HEK293 (cell line): Measurements from ENCODE around the gene PPFIA4.

Source experiments
- CTCF ChIA-PET: fragments of 350-600 bp; formaldehyde crosslinking; extraction: SDS; loops from one replicate; lab custom pipeline; 2021; ENCODE audit warnings: antibody characterized with exemption; lab: Yijun Ruan, JAX
- POLR2A ChIA-PET: fragments of 300-600 bp; formaldehyde crosslinking; extraction: SDS; loops from one replicate; lab custom pipeline; 2020; ENCODE audit warnings: antibody characterized with exemption, inconsistent platforms; lab: Yijun Ruan, JAX
- H3K27ac ChIP-seq: fragments of 200-500 bp; sonication (Bioruptor generic); 2 replicates; pipeline ENCODE4 v1.5.1; 2014; ENCODE audit warnings: low read depth, low read length, control low read depth, inconsistent platforms; ENCODE audit errors: extremely low read depth
- H3K36me3 ChIP-seq, 2 experiments: fragments of 200-500 bp in 1 of 2; sonication (Bioruptor generic) in 1 of 2; 1 replicate in 1 of 2; 2 replicates in 1 of 2; pipeline ENCODE4 v1.5.1; 2014 to 2017; ENCODE audit warnings: inconsistent platforms in 2 of 2, low read length in 2 of 2; ENCODE audit not compliant: control insufficient read depth in 2 of 2, insufficient read depth in 1 of 2
- H3K4me1 ChIP-seq: fragments of 200-500 bp; sonication (Bioruptor generic); 2 replicates; pipeline ENCODE4 v1.5.1; 2014; ENCODE audit warnings: mild to moderate bottlenecking, low read length, inconsistent platforms; ENCODE audit not compliant: control insufficient read depth, insufficient read depth
- H3K4me3 ChIP-seq: 2 replicates; pipeline ENCODE4 v1.5.1; 2011; ENCODE audit warnings: low read depth, mild to moderate bottlenecking, control low read depth, low read length, moderate library complexity
- H3K9me3 ChIP-seq: fragments of 200-500 bp; sonication (Bioruptor generic); 2 replicates; pipeline ENCODE4 v1.5.1; 2014; ENCODE audit warnings: low read depth, low read length, inconsistent platforms; ENCODE audit not compliant: control insufficient read depth, insufficient read depth
- KLF1 ChIP-seq: fragments of 450-650 bp; formaldehyde crosslinking; IDR thresholded peaks from 2 replicates; pipeline ENCODE4 v1.5.1; 2016; ENCODE audit warnings: missing biosample characterization, missing genetic modification characterization
- MZF1 ChIP-seq: fragments of 450-650 bp; formaldehyde crosslinking; IDR thresholded peaks from 2 replicates; pipeline ENCODE4 v1.5.1; 2017; ENCODE audit warnings: missing biosample characterization, missing genetic modification characterization, borderline replicate concordance
- REPIN1 ChIP-seq: fragments of 450-650 bp; formaldehyde crosslinking; IDR thresholded peaks from 2 replicates; pipeline ENCODE4 v1.5.1; 2017; ENCODE audit warnings: missing biosample characterization, missing genetic modification characterization, low read depth
- SP7 ChIP-seq: fragments of 450-650 bp; formaldehyde crosslinking; IDR thresholded peaks from 2 replicates; pipeline ENCODE4 v1.5.1; 2016; ENCODE audit warnings: missing biosample characterization, missing genetic modification characterization
- YY2 ChIP-seq: fragments of 450-650 bp; formaldehyde crosslinking; IDR thresholded peaks from 2 replicates; pipeline ENCODE4 v1.5.1; 2016; ENCODE audit warnings: missing biosample characterization, missing genetic modification characterization
- ZBTB8A ChIP-seq: fragments of 450-650 bp; formaldehyde crosslinking; IDR thresholded peaks from 2 replicates; pipeline ENCODE4 v1.5.1; 2016; ENCODE audit warnings: missing biosample characterization, missing genetic modification characterization
- ZFP41 ChIP-seq: fragments of 450-650 bp; formaldehyde crosslinking; IDR thresholded peaks from 2 replicates; pipeline ENCODE4 v1.5.1; 2016; ENCODE audit warnings: missing biosample characterization, missing genetic modification characterization, borderline replicate concordance
- ZNF10 ChIP-seq: fragments of 450-650 bp; formaldehyde crosslinking; IDR thresholded peaks from 2 replicates; pipeline ENCODE4 v1.5.1; 2017; ENCODE audit warnings: missing biosample characterization, missing genetic modification characterization
- ZNF155 ChIP-seq: fragments of 450-650 bp; formaldehyde crosslinking; IDR thresholded peaks from 2 replicates; pipeline ENCODE4 v1.5.1; 2016; ENCODE audit warnings: missing biosample characterization, missing genetic modification characterization
- ZNF501 ChIP-seq: fragments of 450-650 bp; formaldehyde crosslinking; IDR thresholded peaks from 2 replicates; pipeline ENCODE4 v1.5.1; 2016; ENCODE audit warnings: missing biosample characterization, missing genetic modification characterization
- TF ChIP-seq, protein P1 (sequence below): fragments of 450-650 bp; formaldehyde crosslinking; IDR thresholded peaks from 2 replicates; pipeline ENCODE4 v1.5.1; 2016; ENCODE audit warnings: missing biosample characterization, missing genetic modification characterization, borderline replicate concordance
- TF ChIP-seq, protein P2 (sequence below): IDR thresholded peaks from 2 replicates; pipeline ENCODE4 v1.6.1; 2011; ENCODE audit warnings: mild to moderate bottlenecking, low read depth, low read length, borderline replicate concordance
- TF ChIP-seq, protein P3 (sequence below): fragments of 450-650 bp; formaldehyde crosslinking; IDR thresholded peaks from 2 replicates; pipeline ENCODE4 v1.5.1; 2017; ENCODE audit warnings: missing biosample characterization, missing genetic modification characterization
- TF ChIP-seq, protein P4 (sequence below): fragments of 450-650 bp; formaldehyde crosslinking; IDR thresholded peaks from 2 replicates; pipeline ENCODE4 v1.5.1; 2016; ENCODE audit warnings: missing biosample characterization, missing genetic modification characterization
- TF ChIP-seq, protein P5 (sequence below): fragments of 450-650 bp; formaldehyde crosslinking; IDR thresholded peaks from 2 replicates; pipeline ENCODE4 v1.5.1; 2016; ENCODE audit warnings: missing biosample characterization, missing genetic modification characterization
- TF ChIP-seq, protein P6 (sequence below): fragments of 450-650 bp; formaldehyde crosslinking; IDR thresholded peaks from 2 replicates; pipeline ENCODE4 v1.5.0; 2017; ENCODE audit warnings: missing biosample characterization, missing genetic modification characterization, borderline replicate concordance

The PPFIA4 gene

DNA sequence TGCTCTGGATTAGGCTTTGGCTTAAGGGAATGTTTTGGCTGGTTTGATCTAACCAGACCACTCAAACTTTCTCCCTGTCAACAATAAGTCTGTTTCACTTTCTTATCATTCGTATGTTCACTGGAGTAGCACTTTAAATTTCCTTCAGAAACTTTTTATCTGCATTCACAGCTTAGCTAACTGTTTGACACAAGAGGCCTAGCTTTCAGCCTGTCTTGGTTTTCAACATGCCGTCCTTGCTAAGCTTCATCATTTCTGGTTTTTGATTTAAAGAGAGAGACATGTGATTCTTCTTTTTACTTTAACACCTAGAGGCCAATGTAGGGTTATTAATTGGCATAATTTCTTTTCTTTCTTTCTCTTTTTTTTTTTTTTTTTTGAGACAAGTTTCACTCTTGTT, 44.4 kb upstream of the PPFIA4 start:
- CTCF ChIA-PET: interaction anchor here (0.9 to 1.2 kb wide), 3 partner anchors 11 to 17 kb away, joined by 3 to 5 read pairs (median 3); no protein-coding TSS in a partner anchor
- TF ChIP-seq ZFP41 (tag by site-specific recombination) (no peak), SP7 (tag by site-specific recombination) (no peak), ZNF501 (tag by site-specific recombination) (no peak), ZNF155 (no peak), YY2 (tag by site-specific recombination) (no peak), KLF1 (no peak), MZF1 (tag by site-specific recombination) (no peak), ZNF10 (no peak), ZBTB8A (tag by site-specific recombination) (no peak), REPIN1 (tag by site-specific recombination) (no peak)
- TF ChIP-seq, protein P1, sequence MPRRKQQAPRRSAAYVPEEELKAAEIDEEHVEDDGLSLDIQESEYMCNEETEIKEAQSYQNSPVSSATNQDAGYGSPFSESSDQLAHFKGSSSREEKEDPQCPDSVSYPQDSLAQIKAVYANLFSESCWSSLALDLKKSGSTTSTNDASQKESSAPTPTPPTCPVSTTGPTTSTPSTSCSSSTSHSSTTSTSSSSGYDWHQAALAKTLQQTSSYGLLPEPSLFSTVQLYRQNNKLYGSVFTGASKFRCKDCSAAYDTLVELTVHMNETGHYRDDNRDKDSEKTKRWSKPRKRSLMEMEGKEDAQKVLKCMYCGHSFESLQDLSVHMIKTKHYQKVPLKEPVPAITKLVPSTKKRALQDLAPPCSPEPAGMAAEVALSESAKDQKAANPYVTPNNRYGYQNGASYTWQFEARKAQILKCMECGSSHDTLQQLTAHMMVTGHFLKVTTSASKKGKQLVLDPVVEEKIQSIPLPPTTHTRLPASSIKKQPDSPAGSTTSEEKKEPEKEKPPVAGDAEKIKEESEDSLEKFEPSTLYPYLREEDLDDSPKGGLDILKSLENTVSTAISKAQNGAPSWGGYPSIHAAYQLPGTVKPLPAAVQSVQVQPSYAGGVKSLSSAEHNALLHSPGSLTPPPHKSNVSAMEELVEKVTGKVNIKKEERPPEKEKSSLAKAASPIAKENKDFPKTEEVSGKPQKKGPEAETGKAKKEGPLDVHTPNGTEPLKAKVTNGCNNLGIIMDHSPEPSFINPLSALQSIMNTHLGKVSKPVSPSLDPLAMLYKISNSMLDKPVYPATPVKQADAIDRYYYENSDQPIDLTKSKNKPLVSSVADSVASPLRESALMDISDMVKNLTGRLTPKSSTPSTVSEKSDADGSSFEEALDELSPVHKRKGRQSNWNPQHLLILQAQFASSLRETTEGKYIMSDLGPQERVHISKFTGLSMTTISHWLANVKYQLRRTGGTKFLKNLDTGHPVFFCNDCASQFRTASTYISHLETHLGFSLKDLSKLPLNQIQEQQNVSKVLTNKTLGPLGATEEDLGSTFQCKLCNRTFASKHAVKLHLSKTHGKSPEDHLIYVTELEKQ (tag by site-specific recombination): no peak
- TF ChIP-seq, protein P2, sequence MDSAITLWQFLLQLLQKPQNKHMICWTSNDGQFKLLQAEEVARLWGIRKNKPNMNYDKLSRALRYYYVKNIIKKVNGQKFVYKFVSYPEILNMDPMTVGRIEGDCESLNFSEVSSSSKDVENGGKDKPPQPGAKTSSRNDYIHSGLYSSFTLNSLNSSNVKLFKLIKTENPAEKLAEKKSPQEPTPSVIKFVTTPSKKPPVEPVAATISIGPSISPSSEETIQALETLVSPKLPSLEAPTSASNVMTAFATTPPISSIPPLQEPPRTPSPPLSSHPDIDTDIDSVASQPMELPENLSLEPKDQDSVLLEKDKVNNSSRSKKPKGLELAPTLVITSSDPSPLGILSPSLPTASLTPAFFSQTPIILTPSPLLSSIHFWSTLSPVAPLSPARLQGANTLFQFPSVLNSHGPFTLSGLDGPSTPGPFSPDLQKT: no peak
- TF ChIP-seq, protein P3, sequence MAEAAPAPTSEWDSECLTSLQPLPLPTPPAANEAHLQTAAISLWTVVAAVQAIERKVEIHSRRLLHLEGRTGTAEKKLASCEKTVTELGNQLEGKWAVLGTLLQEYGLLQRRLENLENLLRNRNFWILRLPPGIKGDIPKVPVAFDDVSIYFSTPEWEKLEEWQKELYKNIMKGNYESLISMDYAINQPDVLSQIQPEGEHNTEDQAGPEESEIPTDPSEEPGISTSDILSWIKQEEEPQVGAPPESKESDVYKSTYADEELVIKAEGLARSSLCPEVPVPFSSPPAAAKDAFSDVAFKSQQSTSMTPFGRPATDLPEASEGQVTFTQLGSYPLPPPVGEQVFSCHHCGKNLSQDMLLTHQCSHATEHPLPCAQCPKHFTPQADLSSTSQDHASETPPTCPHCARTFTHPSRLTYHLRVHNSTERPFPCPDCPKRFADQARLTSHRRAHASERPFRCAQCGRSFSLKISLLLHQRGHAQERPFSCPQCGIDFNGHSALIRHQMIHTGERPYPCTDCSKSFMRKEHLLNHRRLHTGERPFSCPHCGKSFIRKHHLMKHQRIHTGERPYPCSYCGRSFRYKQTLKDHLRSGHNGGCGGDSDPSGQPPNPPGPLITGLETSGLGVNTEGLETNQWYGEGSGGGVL (tag by site-specific recombination): no peak
- TF ChIP-seq, protein P4, sequence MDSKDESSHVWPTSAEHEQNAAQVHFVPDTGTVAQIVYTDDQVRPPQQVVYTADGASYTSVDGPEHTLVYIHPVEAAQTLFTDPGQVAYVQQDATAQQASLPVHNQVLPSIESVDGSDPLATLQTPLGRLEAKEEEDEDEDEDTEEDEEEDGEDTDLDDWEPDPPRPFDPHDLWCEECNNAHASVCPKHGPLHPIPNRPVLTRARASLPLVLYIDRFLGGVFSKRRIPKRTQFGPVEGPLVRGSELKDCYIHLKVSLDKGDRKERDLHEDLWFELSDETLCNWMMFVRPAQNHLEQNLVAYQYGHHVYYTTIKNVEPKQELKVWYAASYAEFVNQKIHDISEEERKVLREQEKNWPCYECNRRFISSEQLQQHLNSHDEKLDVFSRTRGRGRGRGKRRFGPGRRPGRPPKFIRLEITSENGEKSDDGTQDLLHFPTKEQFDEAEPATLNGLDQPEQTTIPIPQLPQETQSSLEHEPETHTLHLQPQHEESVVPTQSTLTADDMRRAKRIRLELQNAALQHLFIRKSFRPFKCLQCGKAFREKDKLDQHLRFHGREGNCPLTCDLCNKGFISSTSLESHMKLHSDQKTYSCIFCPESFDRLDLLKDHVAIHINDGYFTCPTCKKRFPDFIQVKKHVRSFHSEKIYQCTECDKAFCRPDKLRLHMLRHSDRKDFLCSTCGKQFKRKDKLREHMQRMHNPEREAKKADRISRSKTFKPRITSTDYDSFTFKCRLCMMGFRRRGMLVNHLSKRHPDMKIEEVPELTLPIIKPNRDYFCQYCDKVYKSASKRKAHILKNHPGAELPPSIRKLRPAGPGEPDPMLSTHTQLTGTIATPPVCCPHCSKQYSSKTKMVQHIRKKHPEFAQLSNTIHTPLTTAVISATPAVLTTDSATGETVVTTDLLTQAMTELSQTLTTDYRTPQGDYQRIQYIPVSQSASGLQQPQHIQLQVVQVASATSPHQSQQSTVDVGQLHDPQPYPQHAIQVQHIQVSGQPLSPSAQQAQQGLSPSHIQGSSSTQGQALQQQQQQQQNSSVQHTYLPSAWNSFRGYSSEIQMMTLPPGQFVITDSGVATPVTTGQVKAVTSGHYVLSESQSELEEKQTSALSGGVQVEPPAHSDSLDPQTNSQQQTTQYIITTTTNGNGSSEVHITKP (tag by site-specific recombination): no peak
- TF ChIP-seq, protein P5, sequence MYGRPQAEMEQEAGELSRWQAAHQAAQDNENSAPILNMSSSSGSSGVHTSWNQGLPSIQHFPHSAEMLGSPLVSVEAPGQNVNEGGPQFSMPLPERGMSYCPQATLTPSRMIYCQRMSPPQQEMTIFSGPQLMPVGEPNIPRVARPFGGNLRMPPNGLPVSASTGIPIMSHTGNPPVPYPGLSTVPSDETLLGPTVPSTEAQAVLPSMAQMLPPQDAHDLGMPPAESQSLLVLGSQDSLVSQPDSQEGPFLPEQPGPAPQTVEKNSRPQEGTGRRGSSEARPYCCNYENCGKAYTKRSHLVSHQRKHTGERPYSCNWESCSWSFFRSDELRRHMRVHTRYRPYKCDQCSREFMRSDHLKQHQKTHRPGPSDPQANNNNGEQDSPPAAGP (tag by site-specific recombination): no peak
- TF ChIP-seq, protein P6, sequence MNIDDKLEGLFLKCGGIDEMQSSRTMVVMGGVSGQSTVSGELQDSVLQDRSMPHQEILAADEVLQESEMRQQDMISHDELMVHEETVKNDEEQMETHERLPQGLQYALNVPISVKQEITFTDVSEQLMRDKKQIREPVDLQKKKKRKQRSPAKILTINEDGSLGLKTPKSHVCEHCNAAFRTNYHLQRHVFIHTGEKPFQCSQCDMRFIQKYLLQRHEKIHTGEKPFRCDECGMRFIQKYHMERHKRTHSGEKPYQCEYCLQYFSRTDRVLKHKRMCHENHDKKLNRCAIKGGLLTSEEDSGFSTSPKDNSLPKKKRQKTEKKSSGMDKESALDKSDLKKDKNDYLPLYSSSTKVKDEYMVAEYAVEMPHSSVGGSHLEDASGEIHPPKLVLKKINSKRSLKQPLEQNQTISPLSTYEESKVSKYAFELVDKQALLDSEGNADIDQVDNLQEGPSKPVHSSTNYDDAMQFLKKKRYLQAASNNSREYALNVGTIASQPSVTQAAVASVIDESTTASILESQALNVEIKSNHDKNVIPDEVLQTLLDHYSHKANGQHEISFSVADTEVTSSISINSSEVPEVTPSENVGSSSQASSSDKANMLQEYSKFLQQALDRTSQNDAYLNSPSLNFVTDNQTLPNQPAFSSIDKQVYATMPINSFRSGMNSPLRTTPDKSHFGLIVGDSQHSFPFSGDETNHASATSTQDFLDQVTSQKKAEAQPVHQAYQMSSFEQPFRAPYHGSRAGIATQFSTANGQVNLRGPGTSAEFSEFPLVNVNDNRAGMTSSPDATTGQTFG (tag by site-specific recombination): no peak
- no peaks in the 10 kb centered on the region for H3K36me3 ChIP-seq
- H3K27ac ChIP-seq: no peak overlapping the region
- H3K4me3 ChIP-seq: no peak overlapping the region
- H3K9me3 ChIP-seq: no peaks in the 10 kb centered on the region
- POLR2A ChIA-PET: interaction anchor here (0.6 kb wide), 1 partner anchor 55 kb away, joined by 4 read pairs; the partner anchor contains the start of gene KLHL12
- no peaks in the 10 kb centered on the region for H3K4me1 ChIP-seq
